Subcutaneous abdominal adipose tissue (tissue), 5 donors: Measurements from ENCODE around the gene ARPC1B.
A peak's percentile ranks its signal among the peaks of the same experiment; 100 is the strongest.
"Not testable (repeated sequence)": the region's sequence is repeated elsewhere in the genome, so short reads cannot be mapped to it uniquely, and the experiment has no call there.

Experiments
- H3K27ac ChIP-seq: one replicate; pipeline ENCODE4 v1.7.0; 2013; ENCODE audit warnings: low read depth, mild to moderate bottlenecking, inconsistent platforms, low read length, moderate library complexity
- H3K27me3 ChIP-seq, 5 donors: one replicate each; pipeline ENCODE4 v1.7.0; 2013; ENCODE audit warnings: low read length in 5 of 5, inconsistent platforms in 1 of 5; ENCODE audit not compliant: control insufficient read depth in 5 of 5, insufficient read depth in 4 of 5
- H3K36me3 ChIP-seq, 5 donors: one replicate each; pipeline ENCODE4 v1.7.0; 2013; ENCODE audit warnings: low read length in 5 of 5; ENCODE audit not compliant: control insufficient read depth in 5 of 5, insufficient read depth in 5 of 5
- H3K4me1 ChIP-seq, 5 donors: one replicate each; pipeline ENCODE4 v1.7.0; 2013; ENCODE audit warnings: low read length in 5 of 5, mild to moderate bottlenecking in 3 of 5, moderate library complexity in 1 of 5; ENCODE audit not compliant: control insufficient read depth in 5 of 5, insufficient read depth in 5 of 5
- H3K4me3 ChIP-seq, 5 donors: one replicate each; pipeline ENCODE4 v1.7.0; 2013; ENCODE audit warnings: low read length in 5 of 5, low read depth in 1 of 5
- H3K9ac ChIP-seq, 5 donors: one replicate each; pipeline ENCODE4 v1.7.0; 2013; ENCODE audit warnings: low read length in 5 of 5, mild to moderate bottlenecking in 4 of 5, moderate library complexity in 3 of 5
- H3K9me3 ChIP-seq, 5 donors: one replicate each; pipeline ENCODE4 v1.7.0; 2013; ENCODE audit warnings: low read length in 5 of 5; ENCODE audit not compliant: control insufficient read depth in 5 of 5
- donor health status: healthy.
- donor health status: healthy.
- donor health status: healthy.
- donor health status: healthy.
- donor health status: healthy.

The ARPC1B gene

GRCh38 chr7:99379693-99380031 is 5.1 kb downstream of the ARPC1B start:
- H3K9ac ChIP-seq, result peak overlapping the region; percentile 43 to 81 (median 76)
- peaks cover 0 to 17% (median 10%) of the 10 kb centered on the region in 5 donors for H3K36me3 ChIP-seq
- not testable (repeated sequence) for H3K27me3 ChIP-seq, H3K9me3 ChIP-seq
- peak overlapping the region; percentile 38 to 56 (median 54) for H3K4me3 ChIP-seq
- peaks cover 10 to 44% (median 38%) of the 10 kb centered on the region in 5 donors for H3K4me1 ChIP-seq
- peak overlapping the region; percentile 98 for H3K27ac ChIP-seq

- H3K9me3 ChIP-seq, result no peaks in the 10 kb centered on the region
- H3K27me3 ChIP-seq, result no peaks in the 10 kb centered on the region
- peak overlapping the region in 4 of 5 donors; percentile 43 to 81 (median 58) for H3K9ac ChIP-seq
- H3K27ac ChIP-seq, result peak overlapping the region; percentile 98
- peaks cover 0 to 17% (median 10%) of the 10 kb centered on the region in 5 donors for H3K36me3 ChIP-seq
- peaks cover 10 to 43% (median 38%) of the 10 kb centered on the region in 5 donors for H3K4me1 ChIP-seq
- H3K4me3 ChIP-seq, result peak overlapping the region; percentile 38 to 56 (median 51)
Observed at GRCh38 chr7:99380032-99380822, 5.7 kb downstream of the ARPC1B start.

GRCh38 chr7:99380823-99381663 is 6.5 kb downstream of the ARPC1B start:
- Histone ChIP-seq H3K27me3 (no peaks in the 10 kb centered on the region), H3K27ac (peak overlapping the region; percentile 98), H3K9ac (peak overlapping the region in 3 of 5 donors; percentile 5 to 64 (median 52)), H3K4me3 (peak overlapping the region in 4 of 5 donors; percentile 3 to 56 (median 43)), H3K9me3 (no peaks in the 10 kb centered on the region), H3K4me1 (peaks cover 10 to 37% (median 34%) of the 10 kb centered on the region in 5 donors), H3K36me3 (peaks cover 0 to 21% (median 13%) of the 10 kb centered on the region in 5 donors)

GRCh38 chr7:99381664-99382075 is 7.1 kb downstream of the ARPC1B start:
- H3K27me3 ChIP-seq, result no peaks in the 10 kb centered on the region
- H3K9ac ChIP-seq, result no peak overlapping the region
- H3K4me1 ChIP-seq, result peaks cover 10 to 33% (median 32%) of the 10 kb centered on the region in 5 donors
- no peaks in the 10 kb centered on the region for H3K9me3 ChIP-seq
- H3K36me3 ChIP-seq, result peaks cover 0 to 27% (median 17%) of the 10 kb centered on the region in 5 donors
- H3K4me3 ChIP-seq, result no peak overlapping the region
- H3K27ac ChIP-seq, result no peak overlapping the region

GRCh38 chr7:99383203-99383602 is 8.7 kb downstream of the ARPC1B start:
- Histone ChIP-seq H3K27ac (no peak overlapping the region), H3K9ac (no peak overlapping the region), H3K36me3 (peaks cover 0 to 35% (median 20%) of the 10 kb centered on the region in 5 donors), H3K4me1 (peaks cover 10 to 33% (median 32%) of the 10 kb centered on the region in 5 donors), H3K4me3 (no peak overlapping the region), H3K9me3 (no peaks in the 10 kb centered on the region), H3K27me3 (no peaks in the 10 kb centered on the region)

GRCh38 chr7:99383791-99384370 is 9.4 kb downstream of the ARPC1B start:
- no peak overlapping the region for H3K9ac ChIP-seq
- peaks cover 10 to 33% (median 32%) of the 10 kb centered on the region in 5 donors for H3K4me1 ChIP-seq
- no peaks in the 10 kb centered on the region for H3K27me3 ChIP-seq
- peaks cover 0 to 37% (median 24%) of the 10 kb centered on the region in 5 donors for H3K36me3 ChIP-seq
- H3K4me3 ChIP-seq, result no peak overlapping the region
- H3K9me3 ChIP-seq, result no peaks in the 10 kb centered on the region
- H3K27ac ChIP-seq, result no peak overlapping the region

GRCh38 chr7:99384523-99384922 is 10.0 kb downstream of the ARPC1B start:
- H3K9ac ChIP-seq, result peak overlapping the region in 1 of 5 donors; percentile 23
- no peaks in the 10 kb centered on the region for H3K27me3 ChIP-seq
- no peak overlapping the region for H3K27ac ChIP-seq
- H3K9me3 ChIP-seq, result no peaks in the 10 kb centered on the region
- peaks cover 5 to 27% (median 25%) of the 10 kb centered on the region in 5 donors for H3K4me1 ChIP-seq
- no peak overlapping the region for H3K4me3 ChIP-seq
- H3K36me3 ChIP-seq, result peaks cover 0 to 44% (median 28%) of the 10 kb centered on the region in 5 donors

GRCh38 chr7:99385564-99385963 is 11.0 kb downstream of the ARPC1B start:
- Histone ChIP-seq H3K4me3 (no peak overlapping the region), H3K36me3 (peaks cover 0 to 54% (median 39%) of the 10 kb centered on the region in 5 donors), H3K4me1 (peaks cover 3 to 16% (median 15%) of the 10 kb centered on the region in 5 donors), H3K9me3 (no peaks in the 10 kb centered on the region), H3K27ac (no peak overlapping the region), H3K9ac (peak overlapping the region in 1 of 5 donors; percentile 20), H3K27me3 (no peaks in the 10 kb centered on the region)

GRCh38 chr7:99386584-99387238 is 12.2 kb downstream of the ARPC1B start:
- H3K4me1 ChIP-seq, result peaks cover 0 to 5% (median 3%) of the 10 kb centered on the region in 5 donors
- no peak overlapping the region for H3K9ac ChIP-seq
- no peaks in the 10 kb centered on the region for H3K27me3 ChIP-seq
- peaks cover 0 to 58% (median 46%) of the 10 kb centered on the region in 5 donors for H3K36me3 ChIP-seq
- no peak overlapping the region for H3K4me3 ChIP-seq
- no peak overlapping the region for H3K27ac ChIP-seq
- no peaks in the 10 kb centered on the region for H3K9me3 ChIP-seq
